HG02763 (cell line): ENCODE results near the gene PIMREG.

Experiments used
- ATAC-seq: cut with Tn5 transposase; IDR thresholded peaks from one replicate; pipeline ENCODE4 v1.9.1; 2021; ENCODE audit warnings: mild to moderate bottlenecking, moderate library complexity; ENCODE audit not compliant: unreplicated experiment

Gene PIMREG

GRCh38 chr17:6496640-6497441 is 52.6 kb downstream of the PIMREG start:
- no peak for ATAC-seq

GRCh38 chr17:6497496-6498221 is 53.4 kb downstream of the PIMREG start:
- ATAC-seq, result no peak

- no peak for ATAC-seq
Observed at GRCh38 chr17:6498356-6498755, 54.1 kb downstream of the PIMREG start.

- ATAC-seq, result no peak
Observed at GRCh38 chr17:6498901-6499540, 54.8 kb downstream of the PIMREG start.
